ENCODE results near the gene MARS1.

Gene MARS1

GRCh38 chr12:57458665-57459054 is 29.2 kb upstream of the MARS1 start:
- no peak for DNase-seq

DNA sequence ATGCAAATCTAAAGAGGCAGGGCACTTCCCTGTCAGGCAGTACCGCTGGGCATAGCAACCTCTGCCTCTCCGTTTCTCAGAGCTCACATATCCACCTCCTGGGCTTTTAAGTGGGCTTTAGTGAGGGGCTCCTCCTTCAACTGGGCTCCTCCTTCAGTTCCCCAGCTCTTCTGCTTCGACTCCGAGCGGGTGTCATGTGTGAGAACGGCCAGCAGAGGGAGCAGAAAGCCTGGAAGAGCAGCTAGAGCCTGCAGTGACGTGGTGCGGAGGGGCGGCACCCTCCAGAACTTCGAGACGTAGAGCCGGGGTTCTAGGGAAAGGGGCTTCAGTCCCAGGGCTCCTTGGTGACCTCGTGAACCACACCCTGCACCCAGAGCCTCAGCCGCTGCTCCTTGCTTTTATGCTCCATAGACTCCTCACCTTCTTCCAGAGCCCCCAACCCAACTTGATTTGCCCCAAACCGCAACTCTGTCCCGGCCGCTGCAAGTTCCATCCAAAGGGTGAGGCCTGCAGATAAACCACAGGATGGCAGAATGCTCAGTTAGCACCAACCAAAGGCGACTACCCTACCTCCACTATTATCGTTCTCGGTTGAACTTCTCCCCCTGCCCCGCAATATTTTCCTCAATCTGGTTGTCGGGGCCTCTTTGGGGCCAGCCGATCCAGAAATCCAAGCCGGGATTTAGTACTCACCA is 28.7 kb upstream of the MARS1 start:
- peak; percentile 97 for DNase-seq

- no peak for DNase-seq
Measured at GRCh38 chr12:57459750-57460467, 28.0 kb upstream of the MARS1 start, which contains the start of gene GLI1. Gene GLI1, plus strand, starts transcription at chr12:57459785. Its CDS starts 3,907 bp downstream, at chr12:57463692.

DNA sequence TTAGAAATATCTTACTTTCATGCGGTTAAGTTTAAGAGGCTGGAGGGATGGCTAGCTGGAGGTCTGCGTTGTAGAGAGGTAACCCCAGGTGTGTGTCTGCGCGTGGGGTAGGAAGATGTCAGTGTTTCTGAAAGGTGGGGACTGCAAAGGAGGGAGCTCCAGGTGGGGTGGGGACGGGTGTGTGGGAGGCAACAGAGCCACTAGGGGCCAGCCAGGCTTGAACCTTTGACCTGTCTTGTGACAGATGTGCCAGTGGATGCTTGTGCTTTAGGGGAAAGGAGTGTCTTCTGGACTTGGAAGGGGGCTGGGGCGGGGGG is 27.4 kb upstream of the MARS1 start:
- no peak for DNase-seq

DNA sequence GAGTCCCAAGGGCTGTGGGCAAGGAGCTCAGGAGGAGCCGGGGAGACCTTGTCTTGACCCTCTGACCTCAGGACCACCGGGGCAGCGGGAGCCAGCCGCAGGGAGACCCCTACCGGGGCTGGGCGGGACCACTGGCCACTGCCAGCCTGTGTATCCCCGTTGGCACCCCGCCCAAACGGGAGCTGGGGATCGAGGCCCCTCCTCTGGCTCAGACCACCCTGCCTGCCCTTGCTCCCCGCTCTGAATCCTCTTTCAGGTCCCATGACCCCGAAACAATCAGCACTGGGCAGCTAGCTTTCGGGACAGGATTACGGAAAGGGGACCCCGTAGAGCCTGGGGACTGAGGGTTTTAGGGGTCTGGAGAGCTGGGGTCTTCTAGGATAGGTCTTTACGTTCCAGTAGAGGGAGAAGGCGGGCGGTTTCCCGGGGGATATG is 27.0 kb upstream of the MARS1 start:
- DNase-seq, result no peak

DNA sequence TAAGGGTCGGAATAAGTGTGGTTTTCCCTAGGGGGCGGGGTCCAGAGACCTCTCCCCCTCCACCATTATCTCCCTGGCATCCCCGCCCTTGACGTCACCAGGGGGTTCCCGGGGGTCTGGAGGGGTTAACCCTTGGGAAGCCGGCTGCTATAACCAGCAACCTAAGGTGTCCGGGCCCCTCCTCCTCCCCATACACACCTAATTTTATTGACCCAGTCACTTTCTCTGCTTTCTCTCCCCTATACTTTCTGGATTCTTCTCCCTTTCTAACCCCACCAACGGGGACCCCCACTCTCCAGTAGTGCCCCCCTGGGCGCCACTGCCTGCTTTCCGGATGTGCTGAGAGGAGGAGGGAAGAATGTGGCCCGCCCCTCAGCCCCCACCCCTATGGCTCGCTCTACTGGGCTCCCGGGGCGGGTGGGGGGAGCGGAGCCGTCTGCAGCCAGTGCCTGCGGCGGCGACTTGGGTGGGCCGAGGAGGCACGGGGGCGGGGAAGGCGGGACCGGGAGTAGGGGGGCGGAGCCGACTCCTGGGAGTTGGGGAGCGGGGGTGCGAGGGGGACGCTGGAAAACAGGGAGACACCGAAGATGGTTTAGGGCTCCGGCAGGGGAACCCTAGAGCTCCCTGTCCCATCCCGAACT is 26.5 kb upstream of the MARS1 start:
- peak; percentile 76 for DNase-seq

- DNase-seq, result no peak
Measured at GRCh38 chr12:57461917-57462250, 26.0 kb upstream of the MARS1 start.

DNA sequence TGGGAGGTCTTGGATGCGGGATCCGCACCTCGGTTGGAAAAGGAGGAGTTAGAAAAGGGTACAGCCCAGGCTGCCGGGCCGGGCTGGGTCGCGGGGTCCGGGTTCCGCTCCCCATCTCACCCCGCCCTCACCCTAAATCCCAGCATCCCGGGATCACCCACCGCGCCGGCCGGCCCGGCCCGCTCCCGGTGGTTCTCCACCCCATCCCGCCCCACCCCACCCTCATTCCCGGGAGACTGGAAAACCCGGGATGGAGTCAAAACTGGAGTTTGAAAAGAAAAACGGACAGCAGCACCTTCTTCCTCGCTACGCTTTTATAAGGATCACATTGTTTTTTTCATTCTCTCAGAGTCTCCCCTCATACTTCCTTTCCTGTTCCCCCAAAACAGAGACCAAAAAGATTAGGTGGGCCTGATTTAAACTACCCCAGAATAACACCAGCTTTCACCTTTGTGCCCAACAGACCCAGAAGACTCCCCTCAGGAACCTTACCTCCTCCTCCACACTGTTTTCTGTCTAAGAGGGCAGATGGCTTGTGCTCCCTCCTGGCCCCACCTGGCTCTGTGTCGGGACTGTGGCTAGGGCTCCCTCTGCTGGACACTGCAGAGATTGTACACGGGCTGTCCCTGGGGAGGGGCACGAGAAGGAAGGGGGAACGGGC is 25.5 kb upstream of the MARS1 start:
- DNase-seq, result peak; percentile 95

GRCh38 chr12:57462912-57463253 is 25.0 kb upstream of the MARS1 start:
- DNase-seq, result no peak

- no peak for DNase-seq
Measured at GRCh38 chr12:57464569-57464968, 23.3 kb upstream of the MARS1 start.

DNA sequence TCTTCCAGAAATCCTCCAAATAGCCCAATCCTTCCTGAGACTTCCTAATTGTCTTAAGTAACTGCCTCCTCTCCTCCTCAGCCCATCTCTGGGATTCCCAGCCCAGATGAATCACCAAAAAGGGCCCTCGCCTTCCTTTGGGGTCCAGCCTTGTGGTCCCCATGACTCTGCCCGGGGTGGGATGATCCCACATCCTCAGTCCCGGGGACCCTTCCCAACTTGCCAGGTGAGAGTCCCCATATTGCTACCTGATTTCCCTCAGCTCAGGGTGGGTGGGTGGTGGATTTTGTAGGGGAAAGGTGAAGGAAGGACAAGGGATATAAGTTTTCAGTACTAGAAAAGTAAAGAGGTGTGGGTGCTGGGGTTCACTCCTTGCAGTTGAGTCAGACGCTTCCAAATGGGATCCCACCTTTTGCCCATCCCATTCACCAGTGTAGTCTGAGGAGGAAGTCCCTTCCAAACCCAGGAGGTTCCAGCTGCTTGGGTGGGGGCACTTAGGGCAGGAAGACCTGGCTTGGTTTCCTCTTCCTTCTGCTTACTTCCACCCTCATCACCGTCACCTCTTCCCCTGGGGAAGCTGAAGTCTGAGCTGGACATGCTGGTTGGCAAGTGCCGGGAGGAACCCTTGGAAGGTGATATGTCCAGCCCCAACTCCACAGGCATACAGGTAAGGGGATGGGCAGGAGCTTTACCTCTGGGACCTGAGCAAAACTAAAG is 22.7 kb upstream of the MARS1 start:
- DNase-seq, result no peak

- DNase-seq, result no peak
Measured at GRCh38 chr12:57465747-57466505, 21.9 kb upstream of the MARS1 start.

GRCh38 chr12:57467212-57467874 is 20.5 kb upstream of the MARS1 start:
- no peak for DNase-seq

GRCh38 chr12:57467915-57468314 is 20.0 kb upstream of the MARS1 start:
- DNase-seq, result no peak

- DNase-seq, result no peak
Measured at GRCh38 chr12:57469296-57470164, 18.3 kb upstream of the MARS1 start.

DNA sequence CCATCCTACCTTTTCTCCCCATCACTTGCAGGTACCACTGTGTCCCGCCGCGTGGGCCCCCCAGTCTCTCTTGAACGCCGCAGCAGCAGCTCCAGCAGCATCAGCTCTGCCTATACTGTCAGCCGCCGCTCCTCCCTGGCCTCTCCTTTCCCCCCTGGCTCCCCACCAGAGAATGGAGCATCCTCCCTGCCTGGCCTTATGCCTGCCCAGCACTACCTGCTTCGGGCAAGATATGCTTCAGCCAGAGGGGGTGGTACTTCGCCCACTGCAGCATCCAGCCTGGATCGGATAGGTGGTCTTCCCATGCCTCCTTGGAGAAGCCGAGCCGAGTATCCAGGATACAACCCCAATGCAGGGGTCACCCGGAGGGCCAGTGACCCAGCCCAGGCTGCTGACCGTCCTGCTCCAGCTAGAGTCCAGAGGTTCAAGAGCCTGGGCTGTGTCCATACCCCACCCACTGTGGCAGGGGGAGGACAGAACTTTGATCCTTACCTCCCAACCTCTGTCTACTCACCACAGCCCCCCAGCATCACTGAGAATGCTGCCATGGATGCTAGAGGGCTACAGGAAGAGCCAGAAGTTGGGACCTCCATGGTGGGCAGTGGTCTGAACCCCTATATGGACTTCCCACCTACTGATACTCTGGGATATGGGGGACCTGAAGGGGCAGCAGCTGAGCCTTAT is 17.4 kb upstream of the MARS1 start:
- no peak for DNase-seq

DNA sequence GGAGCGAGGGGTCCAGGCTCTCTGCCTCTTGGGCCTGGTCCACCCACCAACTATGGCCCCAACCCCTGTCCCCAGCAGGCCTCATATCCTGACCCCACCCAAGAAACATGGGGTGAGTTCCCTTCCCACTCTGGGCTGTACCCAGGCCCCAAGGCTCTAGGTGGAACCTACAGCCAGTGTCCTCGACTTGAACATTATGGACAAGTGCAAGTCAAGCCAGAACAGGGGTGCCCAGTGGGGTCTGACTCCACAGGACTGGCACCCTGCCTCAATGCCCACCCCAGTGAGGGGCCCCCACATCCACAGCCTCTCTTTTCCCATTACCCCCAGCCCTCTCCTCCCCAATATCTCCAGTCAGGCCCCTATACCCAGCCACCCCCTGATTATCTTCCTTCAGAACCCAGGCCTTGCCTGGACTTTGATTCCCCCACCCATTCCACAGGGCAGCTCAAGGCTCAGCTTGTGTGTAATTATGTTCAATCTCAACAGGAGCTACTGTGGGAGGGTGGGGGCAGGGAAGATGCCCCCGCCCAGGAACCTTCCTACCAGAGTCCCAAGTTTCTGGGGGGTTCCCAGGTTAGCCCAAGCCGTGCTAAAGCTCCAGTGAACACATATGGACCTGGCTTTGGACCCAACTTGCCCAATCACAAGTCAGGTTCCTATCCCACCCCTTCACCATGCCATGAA is 16.8 kb upstream of the MARS1 start:
- no peak for DNase-seq

DNA sequence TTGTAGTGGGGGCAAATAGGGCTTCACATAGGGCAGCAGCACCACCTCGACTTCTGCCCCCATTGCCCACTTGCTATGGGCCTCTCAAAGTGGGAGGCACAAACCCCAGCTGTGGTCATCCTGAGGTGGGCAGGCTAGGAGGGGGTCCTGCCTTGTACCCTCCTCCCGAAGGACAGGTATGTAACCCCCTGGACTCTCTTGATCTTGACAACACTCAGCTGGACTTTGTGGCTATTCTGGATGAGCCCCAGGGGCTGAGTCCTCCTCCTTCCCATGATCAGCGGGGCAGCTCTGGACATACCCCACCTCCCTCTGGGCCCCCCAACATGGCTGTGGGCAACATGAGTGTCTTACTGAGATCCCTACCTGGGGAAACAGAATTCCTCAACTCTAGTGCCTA is 16.2 kb upstream of the MARS1 start:
- DNase-seq, result no peak

DNA sequence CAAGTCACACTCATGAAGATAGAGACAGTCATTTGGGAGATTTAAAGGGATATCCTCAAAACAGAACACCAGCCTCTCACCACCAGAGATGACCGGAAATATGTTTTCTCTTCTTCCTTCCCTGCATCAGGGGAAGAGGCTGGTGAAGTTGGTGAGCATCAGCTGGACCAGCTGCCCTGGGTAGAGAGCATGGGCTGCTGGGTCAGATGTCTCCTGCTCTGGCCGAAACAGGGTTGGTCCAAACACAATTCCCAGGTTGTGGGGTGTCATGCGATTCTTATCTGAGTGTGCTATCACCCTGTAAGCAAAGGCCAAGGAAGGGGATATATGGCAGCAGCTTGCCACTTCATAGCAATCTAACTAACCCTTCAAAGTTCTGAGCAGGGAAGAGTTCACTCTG is 15.5 kb upstream of the MARS1 start:
- DNase-seq, result no peak

DNA sequence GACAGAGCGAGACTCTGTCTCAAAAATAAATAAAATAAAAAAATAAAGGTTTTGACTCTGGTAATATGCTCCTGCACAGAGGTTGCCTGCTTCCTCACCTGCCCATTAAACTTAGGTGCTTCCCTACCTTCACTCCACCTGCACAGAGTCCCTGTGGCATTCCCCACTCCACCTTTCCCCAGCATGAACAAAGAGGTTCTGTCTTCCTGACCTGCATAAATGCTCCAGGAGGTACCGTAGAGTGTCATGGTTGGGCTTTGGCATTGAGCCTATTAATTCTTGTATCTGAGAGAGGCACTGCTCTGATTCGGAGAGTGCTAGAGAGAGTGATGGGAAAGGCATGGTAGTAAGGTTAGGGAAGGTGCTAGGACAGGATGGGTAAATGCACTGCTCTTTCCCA is 14.5 kb upstream of the MARS1 start:
- DNase-seq, result no peak
